Ascending aorta (tissue), 2 donors: ENCODE data around the gene LOC128125822.

Source experiments
- DNase-seq, 2 donors: peaks; one replicate each; pipeline ENCODE4 v3.0.0-alpha.2; 2019; ENCODE audit warnings: low spot score in 2 of 2
- H3K27ac ChIP-seq, 2 donors: fragments of 200-600 bp; sonication (generic); one replicate each; pipeline ENCODE4 v1.5.1; 2016 to 2017; ENCODE audit warnings: mild to moderate bottlenecking in 1 of 2
- H3K27me3 ChIP-seq: fragments of 200-600 bp; sonication (generic); one replicate; pipeline ENCODE4 v1.5.1; 2017
- H3K36me3 ChIP-seq, 2 donors: fragments of 200-600 bp; sonication (generic); one replicate each; pipeline ENCODE4 v1.5.1; 2016
- H3K4me1 ChIP-seq, 2 donors: fragments of 200-600 bp; sonication (generic); one replicate each; pipeline ENCODE4 v1.5.1; 2016 to 2017; ENCODE audit warnings: mild to moderate bottlenecking in 1 of 2
- H3K4me3 ChIP-seq, 2 donors: fragments of 200-600 bp; sonication (generic); one replicate each; pipeline ENCODE4 v1.5.1; 2016 to 2017; ENCODE audit warnings: mild to moderate bottlenecking in 1 of 2
- H3K9me3 ChIP-seq, 2 donors: fragments of 200-600 bp; sonication (generic); one replicate each; pipeline ENCODE4 v1.5.1; 2016
- intact Hi-C: fragments of 100-400 bp; cut with DNase I; formaldehyde crosslinking; loops from one replicate; pipeline ENCODE4 v1.15.1; 2023
- TF ChIP-seq, protein P1 (sequence below), 3 experiments: fragments of 200-600 bp in 2 of 3; fragments of 450-650 bp in 1 of 3; sonication (generic) in 2 of 3; IDR thresholded peaks; one replicate each; pipeline ENCODE4 v1.5.1; 2016 to 2019; ENCODE audit warnings: antibody characterized with exemption in 3 of 3, mild to moderate bottlenecking in 1 of 3, moderate library complexity in 1 of 3

Gene LOC128125822

GRCh38 chr6:63573899-63574553 lies 1.7 kb downstream of the LOC128125822 start:
- Histone ChIP-seq H3K27me3 (no peaks in the 10 kb centered on the region), H3K36me3 (peaks cover 5 to 22% of the 10 kb centered on the region in 2 donors), H3K4me3 (peak overlapping the region; percentile 89 to 91), H3K27ac (peak overlapping the region; percentile 98), H3K4me1 (peaks cover 0 to 10% of the 10 kb centered on the region in 2 donors), H3K9me3 (no peaks in the 10 kb centered on the region)
- TF ChIP-seq, protein P1, sequence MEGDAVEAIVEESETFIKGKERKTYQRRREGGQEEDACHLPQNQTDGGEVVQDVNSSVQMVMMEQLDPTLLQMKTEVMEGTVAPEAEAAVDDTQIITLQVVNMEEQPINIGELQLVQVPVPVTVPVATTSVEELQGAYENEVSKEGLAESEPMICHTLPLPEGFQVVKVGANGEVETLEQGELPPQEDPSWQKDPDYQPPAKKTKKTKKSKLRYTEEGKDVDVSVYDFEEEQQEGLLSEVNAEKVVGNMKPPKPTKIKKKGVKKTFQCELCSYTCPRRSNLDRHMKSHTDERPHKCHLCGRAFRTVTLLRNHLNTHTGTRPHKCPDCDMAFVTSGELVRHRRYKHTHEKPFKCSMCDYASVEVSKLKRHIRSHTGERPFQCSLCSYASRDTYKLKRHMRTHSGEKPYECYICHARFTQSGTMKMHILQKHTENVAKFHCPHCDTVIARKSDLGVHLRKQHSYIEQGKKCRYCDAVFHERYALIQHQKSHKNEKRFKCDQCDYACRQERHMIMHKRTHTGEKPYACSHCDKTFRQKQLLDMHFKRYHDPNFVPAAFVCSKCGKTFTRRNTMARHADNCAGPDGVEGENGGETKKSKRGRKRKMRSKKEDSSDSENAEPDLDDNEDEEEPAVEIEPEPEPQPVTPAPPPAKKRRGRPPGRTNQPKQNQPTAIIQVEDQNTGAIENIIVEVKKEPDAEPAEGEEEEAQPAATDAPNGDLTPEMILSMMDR (IDR thresholded peaks at IDR 0.05): peak; percentile 38 to 51 (median 40)
- intact Hi-C loops: no loop called here
- peak in 1 of 2 donors; percentile 69 for DNase-seq

- TF ChIP-seq, protein P1 (IDR thresholded peaks at IDR 0.05): no peak
- Histone ChIP-seq H3K36me3 (peaks cover 9 to 27% of the 10 kb centered on the region in 2 donors), H3K27ac (peak overlapping the region; percentile 98), H3K27me3 (no peaks in the 10 kb centered on the region), H3K4me3 (peak overlapping the region; percentile 89 to 91), H3K4me1 (peaks cover 0 to 10% of the 10 kb centered on the region in 2 donors), H3K9me3 (no peaks in the 10 kb centered on the region)
- DNase-seq: no peak
- intact Hi-C loops: no loop called here
Measured at GRCh38 chr6:63574554-63574900, 2.2 kb downstream of the LOC128125822 start.

DNA sequence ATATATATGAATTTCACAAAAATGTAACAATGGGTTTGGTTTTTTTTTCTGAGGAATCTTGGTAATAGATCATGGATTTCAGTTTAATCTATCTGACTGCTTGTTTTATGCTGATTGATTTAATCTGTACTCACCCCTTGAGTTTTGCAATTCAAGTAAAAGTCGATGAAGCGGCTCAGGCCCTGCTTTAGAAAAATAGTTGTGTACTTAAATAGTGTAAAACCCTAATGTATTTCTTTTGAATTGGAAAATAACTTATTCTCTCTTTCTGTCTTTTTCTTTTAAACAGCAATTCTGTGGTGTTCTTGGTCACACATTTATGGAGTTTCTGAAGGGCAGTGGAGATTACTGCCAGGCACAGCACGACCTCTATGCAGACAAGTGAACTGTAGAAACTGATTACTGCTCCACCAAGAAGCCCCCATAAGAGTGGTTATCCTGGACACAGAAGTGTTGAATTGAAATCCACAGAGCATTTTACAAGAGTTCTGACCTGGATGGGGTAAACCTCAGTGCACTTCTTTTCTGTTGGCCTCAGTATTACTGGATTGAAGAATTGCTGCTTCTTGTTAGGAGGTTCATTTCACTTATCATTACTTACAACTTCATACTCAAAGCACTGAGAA lies 4.0 kb downstream of the LOC128125822 start:
- peaks cover 0 to 10% of the 10 kb centered on the region in 2 donors for H3K4me1 ChIP-seq
- no peaks in the 10 kb centered on the region for H3K9me3 ChIP-seq
- no peak overlapping the region for H3K4me3 ChIP-seq
- TF ChIP-seq, protein P1 (IDR thresholded peaks at IDR 0.05): no peak
- DNase-seq: no peak
- H3K36me3 ChIP-seq: peaks cover 26 to 44% of the 10 kb centered on the region in 2 donors
- no peaks in the 10 kb centered on the region for H3K27me3 ChIP-seq
- H3K27ac ChIP-seq: no peak overlapping the region
- intact Hi-C loops: no loop called here

GRCh38 chr6:63576985-63577712 lies 4.9 kb downstream of the LOC128125822 start:
- Histone ChIP-seq H3K4me1 (peaks cover 0 to 6% of the 10 kb centered on the region in 2 donors), H3K27ac (no peak overlapping the region), H3K36me3 (peaks cover 29 to 45% of the 10 kb centered on the region in 2 donors), H3K4me3 (no peak overlapping the region), H3K9me3 (no peaks in the 10 kb centered on the region), H3K27me3 (no peaks in the 10 kb centered on the region)
- TF ChIP-seq, protein P1 (IDR thresholded peaks at IDR 0.05): no peak
- no peak for DNase-seq
- intact Hi-C loops: no loop called here

DNA sequence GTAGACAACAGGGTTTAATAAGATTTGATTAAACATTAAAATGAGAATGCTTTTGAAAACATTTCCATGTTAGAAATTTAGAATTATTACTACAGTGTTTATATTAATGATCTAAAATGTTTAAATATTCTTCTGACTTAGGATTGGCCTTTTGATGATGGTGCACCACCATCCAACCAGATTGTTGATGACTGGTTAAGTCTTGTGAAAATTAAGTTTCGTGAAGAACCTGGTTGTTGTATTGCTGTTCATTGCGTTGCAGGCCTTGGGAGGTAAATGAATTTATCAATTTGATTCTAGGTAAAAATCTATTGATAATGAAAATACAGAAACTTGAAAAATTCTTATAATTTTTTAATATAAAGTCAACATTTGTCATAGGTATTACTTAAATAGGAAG lies 6.5 kb downstream of the LOC128125822 start:
- H3K4me3 ChIP-seq: no peak overlapping the region
- DNase-seq: no peak
- intact Hi-C loops: no loop called here
- H3K27ac ChIP-seq: no peak overlapping the region
- no peaks in the 10 kb centered on the region for H3K9me3 ChIP-seq
- peaks cover 0 to 6% of the 10 kb centered on the region in 2 donors for H3K4me1 ChIP-seq
- TF ChIP-seq, protein P1 (IDR thresholded peaks at IDR 0.05): no peak
- H3K36me3 ChIP-seq: peaks cover 29 to 45% of the 10 kb centered on the region in 2 donors
- H3K27me3 ChIP-seq: no peaks in the 10 kb centered on the region
